Stimulated activated CD4-positive, alpha-beta T cell treated with anti-CD3 and anti-CD28 coated beads, Interleukin-2, amount 100 ng/mL, for 4 hours (primary cell): ENCODE data around the gene RAB35.
"Not testable (repeated sequence)": the region's sequence is repeated elsewhere in the genome, so short reads cannot be mapped to it uniquely, and the experiment has no call there.

Source experiments
- DNase-seq: peaks from one replicate; pipeline ENCODE4 v3.0.0-alpha.2; 2020; ENCODE audit warnings: low read depth

The RAB35 gene

DNA sequence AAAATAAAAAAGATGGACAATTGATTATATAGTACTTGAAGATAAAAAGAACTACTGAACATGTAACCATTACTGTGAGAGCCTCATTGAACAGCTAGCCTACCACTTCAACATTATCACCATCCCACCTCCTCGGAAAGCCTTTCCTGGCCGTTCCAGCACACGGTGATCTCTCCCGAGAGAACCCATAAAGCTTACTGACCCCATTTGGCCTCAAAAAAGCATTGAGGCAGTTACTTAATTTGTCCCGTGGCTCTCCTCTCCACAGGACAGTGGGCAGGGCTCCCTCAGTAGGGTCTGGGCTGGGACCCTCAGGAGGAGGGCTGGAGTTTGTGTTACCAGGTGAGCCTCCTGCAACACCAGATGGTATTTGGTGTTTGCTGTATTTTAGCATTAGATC lies 55.8 kb downstream of the RAB35 start:
- no peak for DNase-seq

DNA sequence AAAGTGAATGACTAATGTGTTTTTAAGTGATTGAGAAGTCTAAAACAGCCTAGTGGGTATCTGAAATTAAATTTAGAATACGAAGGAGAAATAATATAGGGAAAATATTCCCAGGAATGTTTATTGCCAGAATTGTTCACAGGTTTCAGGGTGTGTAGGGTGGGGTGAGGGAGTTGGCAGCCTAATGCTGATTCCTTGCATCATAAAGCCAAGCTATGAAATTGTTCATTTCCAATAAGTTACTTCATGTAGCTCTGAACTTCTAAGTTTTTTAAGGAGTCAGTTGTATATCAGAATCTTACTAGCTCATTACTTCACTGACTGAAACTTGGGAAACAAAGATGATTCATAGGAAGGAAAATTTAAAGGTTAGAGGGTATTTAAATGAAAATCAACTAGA lies 56.4 kb downstream of the RAB35 start:
- no peak for DNase-seq

DNA sequence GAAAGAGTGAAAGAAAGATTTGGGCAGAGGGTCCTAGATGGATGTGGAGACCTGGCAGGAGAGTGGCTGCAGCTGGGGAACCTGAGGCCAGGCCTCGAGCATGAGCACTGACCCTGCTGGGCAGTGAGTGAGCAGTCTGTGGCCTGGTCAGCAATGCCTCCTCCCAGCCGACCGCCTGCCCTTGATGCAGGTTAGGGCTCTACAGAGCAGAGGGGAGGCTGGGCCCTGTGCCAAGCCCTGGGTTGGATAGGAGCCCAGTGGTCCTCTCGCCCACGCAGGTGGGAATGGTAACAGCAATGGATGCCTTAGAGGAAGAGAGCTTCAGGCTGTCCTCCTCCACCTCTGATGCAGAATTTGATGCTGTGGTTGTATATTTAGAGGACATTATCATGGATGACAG lies 59.8 kb downstream of the RAB35 start:
- no peak for DNase-seq

DNA sequence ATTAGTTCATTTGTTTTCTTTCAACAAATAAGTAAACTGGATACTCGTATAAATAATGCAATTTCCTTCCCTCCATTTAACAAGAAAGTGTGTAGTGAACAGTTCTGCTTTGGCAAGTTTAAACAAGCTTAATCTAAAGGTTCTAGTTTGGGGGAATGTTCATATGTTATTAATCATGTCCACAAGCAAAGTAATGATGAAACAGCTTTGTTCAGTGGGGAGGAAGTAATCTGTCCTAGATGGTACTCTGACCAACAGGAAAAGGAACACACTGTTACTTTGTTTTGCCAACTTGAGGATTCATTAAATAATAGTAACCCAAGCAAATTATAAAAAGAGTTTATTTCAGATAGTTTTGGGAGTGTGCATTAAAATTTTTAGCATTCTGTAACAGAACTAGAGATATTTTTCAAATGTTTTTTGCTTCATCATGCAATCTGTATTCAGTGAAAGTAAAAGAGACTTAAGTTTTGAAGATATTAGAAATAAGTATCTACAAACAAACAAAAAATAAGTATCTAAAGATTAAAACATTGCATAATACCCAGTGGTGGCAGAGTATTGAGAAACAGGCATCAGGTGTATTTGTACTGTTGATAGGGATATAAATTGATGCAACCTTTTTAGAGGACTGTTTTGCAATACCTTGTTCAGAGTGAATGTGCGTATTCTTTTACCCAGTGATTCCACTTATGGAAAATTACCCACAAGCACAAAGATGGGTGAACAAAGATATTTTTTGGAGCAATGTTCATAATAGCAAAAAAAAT lies 61.1 kb downstream of the RAB35 start:
- no peak for DNase-seq

GRCh38 chr12:120054293-120054692 lies 62.3 kb downstream of the RAB35 start:
- DNase-seq: no peak

DNA sequence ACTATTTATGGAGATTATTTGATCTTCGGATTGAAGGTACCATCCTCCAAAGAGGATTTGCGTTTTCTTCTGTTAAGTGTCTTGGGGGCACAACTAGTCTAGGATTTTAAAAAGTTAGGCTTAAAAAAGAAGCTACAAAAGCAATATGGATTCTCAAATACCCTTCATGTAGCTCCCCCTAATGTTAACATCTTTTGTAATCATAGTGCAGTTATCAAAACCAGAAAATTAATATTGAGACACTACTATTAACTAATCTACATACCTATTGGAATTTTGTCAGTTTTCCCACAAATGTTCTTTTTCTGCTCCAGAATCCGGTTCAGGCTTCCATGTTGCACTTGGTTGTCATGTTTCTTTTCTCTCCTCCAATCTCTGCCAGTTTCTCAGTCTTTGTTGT lies 65.0 kb downstream of the RAB35 start:
- DNase-seq: no peak

GRCh38 chr12:120049426-120049825 lies 67.1 kb downstream of the RAB35 start:
- no peak for DNase-seq

GRCh38 chr12:120048263-120048662 lies 68.3 kb downstream of the RAB35 start:
- DNase-seq: no peak

DNA sequence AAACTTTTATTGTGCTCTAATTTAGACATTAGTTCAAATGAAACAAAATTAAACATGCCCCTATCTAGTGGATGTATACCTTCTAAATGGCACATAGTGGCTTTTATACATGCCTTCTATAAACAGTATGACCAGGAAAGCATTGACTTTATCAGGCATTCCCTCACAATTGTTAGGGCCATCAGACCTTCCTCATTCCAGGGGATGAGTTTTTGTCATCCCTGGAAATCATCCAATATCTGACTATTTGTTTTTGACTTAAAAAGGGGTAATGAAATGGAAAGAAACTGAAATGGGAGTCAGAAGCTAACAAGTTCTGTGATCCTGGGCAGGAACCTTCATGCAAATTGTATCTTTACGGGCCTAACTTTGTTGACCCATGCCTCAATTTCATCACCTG lies 69.5 kb downstream of the RAB35 start:
- DNase-seq: no peak

DNA sequence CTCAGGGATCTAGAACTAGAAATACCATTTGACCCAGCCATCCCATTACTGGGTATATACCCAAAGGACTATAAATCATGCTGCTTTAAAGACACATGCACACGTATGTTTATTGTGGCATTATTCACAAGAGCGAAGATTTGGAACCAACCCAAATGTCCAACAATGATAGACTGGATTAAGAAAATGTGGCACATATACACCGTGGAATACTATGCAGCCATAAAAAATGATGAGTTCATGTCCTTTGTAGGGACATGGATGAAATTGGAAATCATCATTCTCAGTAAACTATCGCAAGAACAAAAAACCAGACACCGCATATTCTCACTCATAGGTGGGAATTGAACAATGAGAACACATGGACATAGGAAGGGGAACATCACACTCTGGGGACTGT lies 71.2 kb downstream of the RAB35 start:
- not testable (repeated sequence) for DNase-seq
